H1 (cell line): Measurements from ENCODE around the gene CLEC2B. TPM values are rescaled to one million over a fixed set of nuclear protein-coding genes. Genes with fewer than 3 reads are reported as not detected.

ENCODE experiments used
- CTCF ChIA-PET: fragments of 300-600 bp; sonication (Branson Sonifier 250); formaldehyde crosslinking; loops from one replicate; lab custom pipeline; 2021; ENCODE audit not compliant: partially characterized antibody; lab: Charles Lee
- POLR2A ChIA-PET: fragments of 300-600 bp; sonication (Branson Sonifier 250); formaldehyde crosslinking; loops from one replicate; lab custom pipeline; 2021; ENCODE audit warnings: inconsistent platforms; ENCODE audit not compliant: partially characterized antibody; lab: Charles Lee
- DNase-seq, 2 experiments: peaks; one replicate each; pipeline versions ENCODE4 v3.0.0 to v3.0.0-alpha.2; 2010 to 2022; ENCODE audit warnings: low spot score in 2 of 2, low read depth in 1 of 2, mixed read lengths in 1 of 2
- FAIRE-seq: peaks from 2 replicates; lab custom pipeline; 2011; peaks lifted over from hg19 to GRCh38; lab: Jason Lieb, UNC
- H2AFZ ChIP-seq: 2 replicates; pipeline ENCODE4 v1.8.1; 2012; ENCODE audit warnings: low read length, inconsistent platforms
- H2AK5ac ChIP-seq: 2 replicates; pipeline ENCODE4 v1.6.1; 2013; ENCODE audit warnings: low read depth, low read length
- H2BK120ac ChIP-seq: replicated peaks from 2 replicates; pipeline ENCODE3; 2013; ENCODE audit warnings: low read depth, low read length, inconsistent platforms
- H2BK12ac ChIP-seq: 2 replicates; pipeline ENCODE4 v1.6.1; 2013; ENCODE audit warnings: low read depth, low read length
- H2BK15ac ChIP-seq: 2 replicates; pipeline ENCODE4 v1.6.1; 2013; ENCODE audit warnings: low read length
- H2BK20ac ChIP-seq: 2 replicates; pipeline ENCODE4 v1.6.1; 2013; ENCODE audit warnings: low read length
- H2BK5ac ChIP-seq: 2 replicates; pipeline ENCODE4 v1.6.1; 2013; ENCODE audit warnings: low read depth, low read length
- H3K14ac ChIP-seq: 2 replicates; pipeline ENCODE4 v1.6.1; 2013; ENCODE audit warnings: inconsistent platforms; ENCODE audit not compliant: insufficient read length
- H3K18ac ChIP-seq: 2 replicates; pipeline ENCODE4 v1.6.1; 2013; ENCODE audit warnings: low read length; ENCODE audit errors: extremely low read depth
- H3K23ac ChIP-seq: 2 replicates; pipeline ENCODE4 v1.6.1; 2013; ENCODE audit warnings: inconsistent platforms; ENCODE audit not compliant: insufficient read length
- H3K23me2 ChIP-seq: 2 replicates; pipeline ENCODE4 v1.6.1; 2013; ENCODE audit warnings: low read depth, low read length
- H3K27ac ChIP-seq: 2 replicates; pipeline ENCODE4 v1.6.1; 2011; ENCODE audit warnings: low read depth, low read length, inconsistent platforms
- H3K27me3 ChIP-seq, 4 experiments: replicated peaks in 1 of 4; 1 replicate in 1 of 4; 2 replicates in 3 of 4; pipeline versions ENCODE4 v1.6.1 to v1.8.1; 2011 to 2013; ENCODE audit warnings: low read length in 3 of 4, mild to moderate bottlenecking in 3 of 4, inconsistent platforms in 2 of 4, mixed read lengths in 2 of 4, moderate library complexity in 1 of 4; ENCODE audit not compliant: control insufficient read depth in 3 of 4, insufficient read depth in 3 of 4; ENCODE audit errors: extremely low read depth in 1 of 4
- H3K36me3 ChIP-seq, 4 experiments: 2 replicates each; pipeline versions ENCODE4 v1.6.1 to v1.8.1; 2011 to 2013; ENCODE audit warnings: mild to moderate bottlenecking in 4 of 4, low read length in 3 of 4, moderate library complexity in 2 of 4, control low read depth in 1 of 4, inconsistent platforms in 1 of 4; ENCODE audit not compliant: insufficient read depth in 4 of 4, control insufficient read depth in 2 of 4
- H3K4ac ChIP-seq: replicated peaks from 2 replicates; pipeline ENCODE3; 2013; ENCODE audit warnings: low read length, low read depth, mixed read lengths, inconsistent platforms; ENCODE audit not compliant: insufficient read length
- H3K4me1 ChIP-seq, 4 experiments: replicated peaks in 1 of 4; 1 replicate in 1 of 4; 2 replicates in 3 of 4; pipeline versions ENCODE4 v1.6.1 to v1.8.1; 2011 to 2013; ENCODE audit warnings: low read length in 3 of 4, inconsistent platforms in 2 of 4, mixed read lengths in 1 of 4; ENCODE audit not compliant: insufficient read depth in 4 of 4, control insufficient read depth in 3 of 4
- H3K4me2 ChIP-seq, 2 experiments: 2 replicates each; pipeline versions ENCODE4 v1.6.1 to v1.8.1; 2011 to 2013; ENCODE audit warnings: low read depth in 2 of 2, low read length in 2 of 2, control low read depth in 1 of 2, inconsistent platforms in 1 of 2, mild to moderate bottlenecking in 1 of 2; ENCODE audit not compliant: insufficient read depth in 1 of 2
- H3K4me3 ChIP-seq, 4 experiments: fragments of 200-600, 300-600 bp in 1 of 4; sonication (generic), shearing (Covaris generic), sonication (Bioruptor Twin) in 1 of 4; 2 replicates each; pipeline versions ENCODE4 v1.5.1 to v1.8.1; 2011 to 2016; ENCODE audit warnings: low read length in 4 of 4, low read depth in 3 of 4, control low read depth in 2 of 4, inconsistent platforms in 2 of 4, mild to moderate bottlenecking in 2 of 4, mixed read lengths in 1 of 4, moderate library complexity in 1 of 4; ENCODE audit not compliant: insufficient read depth in 2 of 4; ENCODE audit errors: extremely low read depth in 1 of 4
- H3K56ac ChIP-seq: replicated peaks from 2 replicates; pipeline ENCODE3; 2013; ENCODE audit warnings: low read depth, mild to moderate bottlenecking, mixed read lengths, low read length, inconsistent platforms; ENCODE audit not compliant: insufficient read length
- H3K79me1 ChIP-seq: 2 replicates; pipeline ENCODE4 v1.6.1; 2013; ENCODE audit warnings: low read depth, low read length, control low read depth
- H3K79me2 ChIP-seq, 2 experiments: 2 replicates each; pipeline versions ENCODE4 v1.6.1 to v1.8.1; 2012 to 2013; ENCODE audit warnings: low read length in 2 of 2, mild to moderate bottlenecking in 2 of 2, inconsistent platforms in 1 of 2; ENCODE audit not compliant: insufficient read depth in 2 of 2, control insufficient read depth in 1 of 2
- H3K9ac ChIP-seq, 4 experiments: replicated peaks in 1 of 4; 1 replicate in 1 of 4; 2 replicates in 3 of 4; pipeline versions ENCODE4 v1.6.1 to v1.8.1; 2011 to 2013; ENCODE audit warnings: low read depth in 3 of 4, low read length in 3 of 4, control low read depth in 2 of 4, mild to moderate bottlenecking in 2 of 4, moderate library complexity in 2 of 4, inconsistent platforms in 1 of 4; ENCODE audit errors: extremely low read depth in 1 of 4
- H3K9me3 ChIP-seq, 2 experiments: 2 replicates each; pipeline versions ENCODE4 v1.6.1 to v1.8.1; 2012 to 2013; ENCODE audit warnings: mild to moderate bottlenecking in 2 of 2, moderate library complexity in 2 of 2, control low read depth in 1 of 2, inconsistent platforms in 1 of 2, low read depth in 1 of 2, low read length in 1 of 2, mixed read lengths in 1 of 2; ENCODE audit not compliant: insufficient read depth in 2 of 2
- H4K20me1 ChIP-seq, 2 experiments: replicated peaks in 1 of 2; 2 replicates each; pipeline versions ENCODE3 to v1.8.1; 2011 to 2013; ENCODE audit warnings: inconsistent platforms in 2 of 2, low read length in 2 of 2, mild to moderate bottlenecking in 1 of 2; ENCODE audit not compliant: insufficient read depth in 2 of 2, control insufficient read depth in 1 of 2
- H4K5ac ChIP-seq: 2 replicates; pipeline ENCODE4 v1.6.1; 2013; ENCODE audit warnings: low read length, low read depth, mixed read lengths, inconsistent platforms; ENCODE audit not compliant: insufficient read length
- H4K8ac ChIP-seq: 2 replicates; pipeline ENCODE4 v1.8.0; 2013; ENCODE audit warnings: mild to moderate bottlenecking, moderate library complexity, low read length, inconsistent platforms; ENCODE audit not compliant: insufficient read depth; ENCODE audit errors: extremely low read depth
- H4K91ac ChIP-seq: replicated peaks from 2 replicates; pipeline ENCODE3; 2013; ENCODE audit warnings: low read length, mixed read lengths, inconsistent platforms; ENCODE audit not compliant: insufficient read length
- POLR2AphosphoS5 ChIP-seq: IDR thresholded peaks from 2 replicates; pipeline ENCODE4 v1.6.1; 2011; ENCODE audit warnings: low read depth, low read length
- RAD21 ChIP-seq, 2 experiments: IDR thresholded peaks in 1 of 2; conservative IDR thresholded peaks in 1 of 2; 2 replicates each; pipeline ENCODE4 v1.6.1; 2011; ENCODE audit warnings: low read depth in 2 of 2, low read length in 2 of 2, improper control_type of control experiment in 1 of 2, inconsistent platforms in 1 of 2, mild to moderate bottlenecking in 1 of 2, moderate library complexity in 1 of 2
- WGBS, 2 experiments: shearing (Covaris generic) in 1 of 2; methylation state at CpG; one replicate each; pipeline versions ENCODE4 v1.1.6 to v1.1.7; 2013 to 2015; ENCODE audit warnings: low lambda C conversion rate in 2 of 2, mixed read lengths in 2 of 2, inconsistent platforms in 1 of 2, low coverage in 1 of 2, missing lambda C conversion rate in 1 of 2; ENCODE audit not compliant: insufficient replicate concordance in 2 of 2, insufficient coverage in 1 of 2, insufficient read length in 1 of 2; ENCODE audit errors: extremely low coverage in 1 of 2, missing lambda C conversion rate in 1 of 2; 5-methylcytosine and 5-hydroxymethylcytosine counted together
- polyA plus RNA-seq, 7 experiments: library from polyadenylated mRNA; depleted of rRNA in 3 of 7; stranded (reverse) in 5 of 7; unstranded in 2 of 7; fragments of >200 nt in 5 of 7; fragments of 200-250 nt in 2 of 7; gene quantifications; 1 replicate in 5 of 7; 2 replicates in 1 of 7; 4 replicates in 1 of 7; pipeline versions ENCODE4 v1.2.1 to v1.2.3, GENCODE V29; 2011 to 2013; ENCODE audit warnings: missing spikeins in 2 of 7, mixed read lengths in 2 of 7
- total RNA-seq: library from RNA; stranded (reverse); fragmentation: NEBNext Ultra II Directional; extraction: Animal tissue kit (Norgen Biotek cat#: 25700); gene quantifications from 2 replicates; pipeline ENCODE4 v1.2.1, GENCODE V29; 2021

The CLEC2B gene
- total and polyA plus RNA-seq, 2 of the 8 experiments (the other 6 are each of a cell fraction or from before 2014, with no cell fraction given): not detected

GRCh38 chr12:9897535-9897934 lies 28.4 kb upstream of the CLEC2B start:
- Histone ChIP-seq H3K14ac (no peak overlapping the region), H4K20me1 (peaks cover 0 to 3% of the 10 kb centered on the region in 2 experiments), H3K4ac (no peak overlapping the region), H3K9ac (no peak overlapping the region), H2AFZ (no peak overlapping the region), H3K79me1 (no peaks in the 10 kb centered on the region), H2BK15ac (no peak overlapping the region), H3K27ac (no peak overlapping the region), H4K8ac (no peak overlapping the region), H3K36me3 (peaks cover 0 to 23% (median 5%) of the 10 kb centered on the region in 4 experiments; a peak in 5 of 8 replicates), H4K91ac (no peak overlapping the region), H3K27me3 (no peaks in the 10 kb centered on the region), H3K4me2 (no peak overlapping the region), H2AK5ac (no peak overlapping the region), H3K18ac (no peak overlapping the region), H3K56ac (no peak overlapping the region), H3K9me3 (no peaks in the 10 kb centered on the region), H2BK5ac (no peak overlapping the region), H3K23ac (no peak overlapping the region), H2BK12ac (no peak overlapping the region), H2BK20ac (no peak overlapping the region), H3K4me3 (no peak overlapping the region), H4K5ac (no peak overlapping the region), H3K4me1 (peaks cover 0 to 15% (median 3%) of the 10 kb centered on the region in 4 experiments; a peak in 1 of 7 replicates), H3K23me2 (no peaks in the 10 kb centered on the region), H3K79me2 (peaks cover 0 to 8% of the 10 kb centered on the region in 2 experiments; a peak in 2 of 4 replicates), H2BK120ac (no peak overlapping the region)
- TF ChIP-seq RAD21 (IDR thresholded peaks at IDR 0.05 in 1 of 2, conservative IDR thresholded peaks at IDR 0.05 in 1 of 2; ENCODE audit: low read depth in 2 of 2, low read length in 2 of 2): no peak
- 0 out of 2 replicates have a peak, but pooled peaks have one; percentile 34 for TF ChIP-seq POLR2AphosphoS5
- DNase-seq (no peak), FAIRE-seq (no peak)
- ChIA-PET CTCF (interaction anchor here (0.6 to 1.5 kb wide), 2 partner anchors 95 to 147 kb away, joined by 3 to 7 read pairs; no protein-coding TSS in a partner anchor), POLR2A (interaction anchor here (1.2 to 9.1 kb wide), 4 partner anchors 9 to 20 kb away, joined by 3 to 121 read pairs (median 10); no protein-coding TSS in a partner anchor)
- 81% methylated on average over 6 of the region's 6 CpGs; no CpG with 5 or more reads in 1 of the 2 experiments for WGBS, 2 experiments
